Subcutaneous abdominal adipose tissue (tissue), 5 donors: ENCODE measurements around the gene NPAS4.

Source experiments
- H3K27ac ChIP-seq: one replicate; pipeline ENCODE4 v1.7.0; 2013; ENCODE audit warnings: low read depth, mild to moderate bottlenecking, inconsistent platforms, low read length, moderate library complexity
- H3K27me3 ChIP-seq, 5 donors: one replicate each; pipeline ENCODE4 v1.7.0; 2013; ENCODE audit warnings: low read length in 5 of 5, inconsistent platforms in 1 of 5; ENCODE audit not compliant: control insufficient read depth in 5 of 5, insufficient read depth in 4 of 5
- H3K36me3 ChIP-seq, 5 donors: one replicate each; pipeline ENCODE4 v1.7.0; 2013; ENCODE audit warnings: low read length in 5 of 5; ENCODE audit not compliant: control insufficient read depth in 5 of 5, insufficient read depth in 5 of 5
- H3K4me1 ChIP-seq, 5 donors: one replicate each; pipeline ENCODE4 v1.7.0; 2013; ENCODE audit warnings: low read length in 5 of 5, mild to moderate bottlenecking in 3 of 5, moderate library complexity in 1 of 5; ENCODE audit not compliant: control insufficient read depth in 5 of 5, insufficient read depth in 5 of 5
- H3K4me3 ChIP-seq, 5 donors: one replicate each; pipeline ENCODE4 v1.7.0; 2013; ENCODE audit warnings: low read length in 5 of 5, low read depth in 1 of 5
- H3K9ac ChIP-seq, 5 donors: one replicate each; pipeline ENCODE4 v1.7.0; 2013; ENCODE audit warnings: low read length in 5 of 5, mild to moderate bottlenecking in 4 of 5, moderate library complexity in 3 of 5
- H3K9me3 ChIP-seq, 5 donors: one replicate each; pipeline ENCODE4 v1.7.0; 2013; ENCODE audit warnings: low read length in 5 of 5; ENCODE audit not compliant: control insufficient read depth in 5 of 5
- donor health status: healthy.
- donor health status: healthy.
- donor health status: healthy.
- donor health status: healthy.
- donor health status: healthy.

The NPAS4 gene

GRCh38 chr11:66466225-66467033 is 45.6 kb downstream of the NPAS4 start, which contains the start of gene PELI3:
TSS of gene PELI3 (plus strand) at chr11:66466905. CDS start at chr11:66468129, 1,224 bp downstream.
- no peaks in the 10 kb centered on the region for H3K27me3 ChIP-seq
- peaks cover 2 to 25% (median 19%) of the 10 kb centered on the region in 5 donors for H3K4me1 ChIP-seq
- H3K36me3 ChIP-seq, result peaks cover 0 to 11% (median 6%) of the 10 kb centered on the region in 5 donors
- H3K9ac ChIP-seq, result peak within 1 kb of the TSS in 4 of 5 donors; percentile 68 to 82 (median 70)
- H3K4me3 ChIP-seq, result peak within 1 kb of the TSS; percentile 54 to 81 (median 78)
- H3K27ac ChIP-seq, result peak within 1 kb of the TSS; percentile 46
- peaks cover 0 to 6% (median 0%) of the 10 kb centered on the region in 5 donors for H3K9me3 ChIP-seq

- Histone ChIP-seq H3K27me3 (no peaks in the 10 kb centered on the region), H3K4me3 (peak overlapping the region; percentile 49 to 81 (median 78)), H3K27ac (no peak overlapping the region), H3K9ac (peak overlapping the region in 4 of 5 donors; percentile 59 to 81 (median 70)), H3K9me3 (peaks cover 0 to 6% (median 0%) of the 10 kb centered on the region in 5 donors), H3K4me1 (peaks cover 2 to 25% (median 19%) of the 10 kb centered on the region in 5 donors), H3K36me3 (peaks cover 0 to 16% (median 7%) of the 10 kb centered on the region in 5 donors)
Observed at GRCh38 chr11:66467034-66467659, 46.3 kb downstream of the NPAS4 start.

GRCh38 chr11:66467756-66468155 is 46.9 kb downstream of the NPAS4 start:
- Histone ChIP-seq H3K36me3 (peaks cover 0 to 22% (median 13%) of the 10 kb centered on the region in 5 donors), H3K4me1 (peaks cover 2 to 25% (median 19%) of the 10 kb centered on the region in 5 donors), H3K27ac (no peak overlapping the region), H3K9me3 (peaks cover 0 to 3% (median 0%) of the 10 kb centered on the region in 5 donors), H3K9ac (peak overlapping the region in 4 of 5 donors; percentile 59 to 81 (median 70)), H3K4me3 (peak overlapping the region; percentile 49 to 81 (median 78)), H3K27me3 (no peaks in the 10 kb centered on the region)

- Histone ChIP-seq H3K27ac (no peak overlapping the region), H3K9ac (no peak overlapping the region), H3K27me3 (no peaks in the 10 kb centered on the region), H3K36me3 (peaks cover 0 to 31% (median 23%) of the 10 kb centered on the region in 5 donors), H3K4me1 (peaks cover 2 to 25% (median 19%) of the 10 kb centered on the region in 5 donors), H3K9me3 (no peaks in the 10 kb centered on the region), H3K4me3 (no peak overlapping the region)
Observed at GRCh38 chr11:66468691-66469090, 47.9 kb downstream of the NPAS4 start.

GRCh38 chr11:66469441-66469840 is 48.6 kb downstream of the NPAS4 start:
- Histone ChIP-seq H3K4me3 (no peak overlapping the region), H3K27me3 (no peaks in the 10 kb centered on the region), H3K27ac (no peak overlapping the region), H3K9ac (no peak overlapping the region), H3K4me1 (peaks cover 2 to 25% (median 19%) of the 10 kb centered on the region in 5 donors), H3K9me3 (no peaks in the 10 kb centered on the region), H3K36me3 (peaks cover 0 to 39% (median 30%) of the 10 kb centered on the region in 5 donors)

DNA sequence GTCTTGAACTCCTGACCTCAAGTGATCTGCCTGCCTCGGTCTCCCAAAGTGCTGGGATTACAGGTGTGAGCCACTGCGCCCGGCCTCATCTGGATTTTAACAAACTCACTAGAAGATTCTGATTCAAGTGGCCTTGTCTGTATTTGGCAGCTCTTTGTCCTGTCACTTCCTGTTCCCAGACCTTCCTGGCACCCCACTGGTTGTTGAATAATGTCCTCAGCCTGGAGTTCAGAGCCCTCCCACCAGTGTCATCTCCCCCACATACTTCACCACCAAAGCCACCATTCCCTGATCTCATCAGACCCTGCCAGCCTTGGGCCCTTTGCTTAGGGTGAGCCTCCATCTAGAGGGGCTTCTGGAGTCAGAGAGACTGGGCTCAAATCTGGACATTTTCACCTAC is 49.2 kb downstream of the NPAS4 start:
- Histone ChIP-seq H3K4me3 (no peak overlapping the region), H3K27ac (no peak overlapping the region), H3K36me3 (peaks cover 0 to 42% (median 33%) of the 10 kb centered on the region in 5 donors), H3K9ac (no peak overlapping the region), H3K27me3 (no peaks in the 10 kb centered on the region), H3K4me1 (peaks cover 2 to 25% (median 19%) of the 10 kb centered on the region in 5 donors), H3K9me3 (no peaks in the 10 kb centered on the region)

- peaks cover 0 to 53% (median 39%) of the 10 kb centered on the region in 5 donors for H3K36me3 ChIP-seq
- no peak overlapping the region for H3K27ac ChIP-seq
- no peak overlapping the region for H3K4me3 ChIP-seq
- no peaks in the 10 kb centered on the region for H3K9me3 ChIP-seq
- H3K27me3 ChIP-seq, result no peaks in the 10 kb centered on the region
- H3K9ac ChIP-seq, result no peak overlapping the region
- peaks cover 2 to 17% (median 14%) of the 10 kb centered on the region in 5 donors for H3K4me1 ChIP-seq
Observed at GRCh38 chr11:66471142-66471541, 50.3 kb downstream of the NPAS4 start.

DNA sequence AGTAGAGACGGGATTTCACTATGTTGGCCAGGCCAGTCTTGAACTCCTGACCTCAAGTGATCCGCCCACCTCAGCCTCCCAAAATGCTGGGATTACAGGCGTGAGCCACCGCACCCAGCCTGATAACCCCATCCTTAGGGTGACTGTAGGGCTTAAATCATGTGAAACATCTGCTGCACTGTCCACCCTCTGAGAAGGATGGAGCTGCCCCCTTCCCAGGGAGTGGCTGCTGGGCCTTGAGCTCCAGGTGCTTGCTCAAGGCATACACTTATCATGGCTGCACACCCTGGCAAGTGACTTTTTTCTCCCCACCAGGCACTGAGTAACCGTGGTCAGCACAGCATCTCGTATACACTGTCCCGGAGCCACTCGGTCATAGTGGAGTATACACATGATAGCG is 51.2 kb downstream of the NPAS4 start:
- peaks cover 0 to 59% (median 39%) of the 10 kb centered on the region in 5 donors for H3K36me3 ChIP-seq
- H3K27me3 ChIP-seq, result no peaks in the 10 kb centered on the region

GRCh38 chr11:66473167-66473566 is 52.3 kb downstream of the NPAS4 start:
- H3K27ac ChIP-seq, result no peak overlapping the region
- H3K9ac ChIP-seq, result no peak overlapping the region
- H3K36me3 ChIP-seq, result peaks cover 0 to 59% (median 39%) of the 10 kb centered on the region in 5 donors
- peaks cover 0 to 3% (median 2%) of the 10 kb centered on the region in 5 donors for H3K4me1 ChIP-seq
- H3K27me3 ChIP-seq, result no peaks in the 10 kb centered on the region
- H3K4me3 ChIP-seq, result no peak overlapping the region
- no peaks in the 10 kb centered on the region for H3K9me3 ChIP-seq

More for the DNA sequence above, 51.2 kb downstream of the NPAS4 start:
- Histone ChIP-seq H3K4me1 (peaks cover 2 to 14% (median 12%) of the 10 kb centered on the region in 5 donors), H3K27ac (no peak overlapping the region), H3K4me3 (no peak overlapping the region), H3K9ac (no peak overlapping the region), H3K9me3 (no peaks in the 10 kb centered on the region)
